IMR-90 (cell line): ENCODE data around the gene EAF2. TPM values are rescaled to one million over a fixed set of nuclear protein-coding genes. Genes with fewer than 3 reads are reported as not detected.

Source experiments
- ATAC-seq: fragments of 200-7000 bp; cut with Tn5 transposase; 2 replicates; pipeline ENCODE4 v1.9.1; 2020; ENCODE audit warnings: low read depth, mild to moderate bottlenecking, moderate library complexity
- BruUV-seq: library from RNA; stranded (reverse); fragments of 400-500 nt; replicated peaks from 2 replicates; lab custom pipeline; 2021; lab: Mats Ljungman, UMichigan
- CTCF ChIA-PET: fragments of 300-600 bp; formaldehyde crosslinking; extraction: SDS; loops from one replicate; lab custom pipeline; 2021; ENCODE audit warnings: antibody characterized with exemption; lab: Yijun Ruan, JAX
- POLR2A ChIA-PET: fragments of 300-600 bp; sonication (Branson Sonifier 250); formaldehyde crosslinking; loops from one replicate; lab custom pipeline; 2022; ENCODE audit warnings: antibody characterized with exemption; ENCODE audit not compliant: unreplicated experiment; lab: Charles Lee
- DNase-seq: peaks from one replicate; pipeline ENCODE4 v3.0.0; 2013
- H2AFZ ChIP-seq: replicated peaks from 2 replicates; pipeline ENCODE3; 2013; ENCODE audit warnings: low read length, mild to moderate bottlenecking; ENCODE audit not compliant: poor library complexity
- H2AK5ac ChIP-seq: 2 replicates; pipeline ENCODE4 v1.6.1; 2013; ENCODE audit warnings: low read depth, low read length, inconsistent platforms
- H2AK9ac ChIP-seq: replicated peaks from 2 replicates; pipeline ENCODE3; 2013; ENCODE audit warnings: mild to moderate bottlenecking, low read depth, low read length, moderate library complexity; ENCODE audit not compliant: poor library complexity
- H2BK120ac ChIP-seq: 2 replicates; pipeline ENCODE4 v1.6.1; 2013; ENCODE audit warnings: low read depth, low read length, inconsistent platforms
- H2BK15ac ChIP-seq: 3 replicates; pipeline ENCODE4 v1.6.1; 2013; ENCODE audit warnings: low read depth, low read length, inconsistent platforms
- H2BK20ac ChIP-seq: 2 replicates; pipeline ENCODE4 v1.6.1; 2013; ENCODE audit warnings: low read depth, mild to moderate bottlenecking, inconsistent platforms, low read length, moderate library complexity
- H2BK5ac ChIP-seq: 2 replicates; pipeline ENCODE4 v1.6.1; 2013; ENCODE audit warnings: mild to moderate bottlenecking, low read depth, low read length, inconsistent platforms; ENCODE audit not compliant: poor library complexity, severe bottlenecking
- H3K14ac ChIP-seq: replicated peaks from 2 replicates; pipeline ENCODE4 v1.6.1; 2013; ENCODE audit warnings: low read depth, low read length, inconsistent platforms
- H3K18ac ChIP-seq: 2 replicates; pipeline ENCODE4 v1.6.1; 2013; ENCODE audit warnings: low read depth, low read length, control low read depth
- H3K23ac ChIP-seq: 2 replicates; pipeline ENCODE4 v1.6.1; 2013; ENCODE audit warnings: low read depth, low read length, inconsistent platforms
- H3K27ac ChIP-seq: 2 replicates; pipeline ENCODE4 v1.5.1; 2013; ENCODE audit warnings: mild to moderate bottlenecking, control low read depth, low read length; ENCODE audit not compliant: insufficient read depth
- H3K27me3 ChIP-seq: 2 replicates; pipeline ENCODE4 v1.6.1; 2013; ENCODE audit warnings: low read length; ENCODE audit not compliant: control insufficient read depth, insufficient read depth
- H3K36me3 ChIP-seq: 2 replicates; pipeline ENCODE4 v1.6.1; 2013; ENCODE audit warnings: low read length, mixed read lengths; ENCODE audit not compliant: control insufficient read depth, insufficient read depth
- H3K4ac ChIP-seq: 2 replicates; pipeline ENCODE4 v1.6.1; 2013; ENCODE audit warnings: low read depth, low read length, inconsistent platforms
- H3K4me1 ChIP-seq: 2 replicates; pipeline ENCODE4 v1.6.1; 2013; ENCODE audit warnings: low read length, mixed read lengths; ENCODE audit not compliant: control insufficient read depth, insufficient read depth
- H3K4me2 ChIP-seq: 2 replicates; pipeline ENCODE4 v1.6.1; 2013; ENCODE audit warnings: low read depth, mild to moderate bottlenecking, control low read depth, low read length, moderate library complexity
- H3K4me3 ChIP-seq: 2 replicates; pipeline ENCODE4 v1.5.1; 2013; ENCODE audit warnings: low read depth, mild to moderate bottlenecking, control low read depth, low read length, moderate library complexity; ENCODE audit not compliant: insufficient read depth
- H3K56ac ChIP-seq: 2 replicates; pipeline ENCODE4 v1.6.1; 2013; ENCODE audit warnings: low read length, inconsistent platforms; ENCODE audit not compliant: insufficient read depth; ENCODE audit errors: extremely low read depth
- H3K79me1 ChIP-seq, 2 experiments: 2 replicates each; pipeline ENCODE4 v1.6.1; 2013; ENCODE audit warnings: low read length in 2 of 2, inconsistent platforms in 1 of 2, low read depth in 1 of 2
- H3K9ac ChIP-seq: 2 replicates; pipeline ENCODE4 v1.6.1; 2013; ENCODE audit warnings: low read depth, low read length, control low read depth
- H3K9me1 ChIP-seq: 2 replicates; pipeline ENCODE4 v1.6.1; 2013; ENCODE audit warnings: low read length, inconsistent platforms; ENCODE audit not compliant: insufficient read depth
- H3K9me3 ChIP-seq: 2 replicates; pipeline ENCODE4 v1.6.1; 2013; ENCODE audit warnings: low read length; ENCODE audit not compliant: control insufficient read depth, insufficient read depth
- H4K20me1 ChIP-seq: 2 replicates; pipeline ENCODE4 v1.6.1; 2013; ENCODE audit warnings: low read length, inconsistent platforms; ENCODE audit not compliant: insufficient read depth
- H4K5ac ChIP-seq: 2 replicates; pipeline ENCODE4 v1.6.1; 2013; ENCODE audit warnings: mild to moderate bottlenecking, low read depth, low read length, control low read depth
- H4K8ac ChIP-seq, 2 experiments: 2 replicates each; pipeline ENCODE4 v1.6.1; 2013; ENCODE audit warnings: low read depth in 2 of 2, low read length in 2 of 2, control low read depth in 1 of 2, inconsistent platforms in 1 of 2
- H4K91ac ChIP-seq: 2 replicates; pipeline ENCODE4 v1.6.1; 2013; ENCODE audit warnings: low read depth, low read length, inconsistent platforms; ENCODE audit not compliant: insufficient read depth
- BHLHE40 ChIP-seq: fragments of 150-350 bp; IDR thresholded peaks from 2 replicates; pipeline ENCODE4 v1.6.1; 2016; ENCODE audit warnings: mild to moderate bottlenecking, low read depth, low read length
- CEBPB ChIP-seq: IDR thresholded peaks from 2 replicates; pipeline ENCODE4 v1.6.1; 2012; ENCODE audit warnings: low read depth, low read length, improper control_type of control experiment
- CHD1 ChIP-seq: IDR thresholded peaks from 2 replicates; pipeline ENCODE4 v1.6.1; 2012; ENCODE audit warnings: low read depth, low read length, improper control_type of control experiment
- CTCF ChIP-seq: conservative IDR thresholded peaks from 2 replicates; pipeline ENCODE4 v1.5.1; 2012; ENCODE audit warnings: mild to moderate bottlenecking, low read depth, low read length, improper control_type of control experiment
- ELK1 ChIP-seq: fragments of 150-350 bp; IDR thresholded peaks from 2 replicates; pipeline ENCODE4 v1.6.1; 2016; ENCODE audit warnings: low read depth, mild to moderate bottlenecking, low read length, moderate library complexity, borderline replicate concordance
- FOS ChIP-seq: fragments of 150-350 bp; IDR thresholded peaks from 2 replicates; pipeline ENCODE4 v1.6.1; 2016; ENCODE audit warnings: low read depth, low read length
- MAFK ChIP-seq: IDR thresholded peaks from 2 replicates; pipeline ENCODE4 v1.6.1; 2012; ENCODE audit warnings: low read depth, low read length, improper control_type of control experiment
- MAZ ChIP-seq: IDR thresholded peaks from 2 replicates; pipeline ENCODE4 v1.6.1; 2012; ENCODE audit warnings: low read depth, mild to moderate bottlenecking, low read length, improper control_type of control experiment, moderate library complexity, borderline replicate concordance
- MXI1 ChIP-seq: IDR thresholded peaks from 2 replicates; pipeline ENCODE4 v1.6.1; 2012; ENCODE audit warnings: low read depth, mild to moderate bottlenecking, low read length, moderate library complexity, borderline replicate concordance
- NFE2L2 ChIP-seq: fragments of 150-350 bp; IDR thresholded peaks from 2 replicates; pipeline ENCODE4 v1.6.1; 2016; ENCODE audit warnings: low read depth, mild to moderate bottlenecking, low read length
- POLR2A ChIP-seq: IDR thresholded peaks from 2 replicates; pipeline ENCODE4 v1.6.1; 2012; ENCODE audit warnings: mild to moderate bottlenecking, low read depth, low read length
- RAD21 ChIP-seq: IDR thresholded peaks from 2 replicates; pipeline ENCODE4 v1.6.1; 2012; ENCODE audit warnings: low read length, improper control_type of control experiment
- RCOR1 ChIP-seq: IDR thresholded peaks from 2 replicates; pipeline ENCODE4 v1.6.1; 2012; ENCODE audit warnings: mild to moderate bottlenecking, low read length, improper control_type of control experiment; ENCODE audit not compliant: insufficient replicate concordance
- RFX5 ChIP-seq: IDR thresholded peaks from 2 replicates; pipeline ENCODE4 v1.8.0; 2012; ENCODE audit warnings: low read depth, mild to moderate bottlenecking, low read length, moderate library complexity
- SMC3 ChIP-seq: fragments of 150-350 bp; IDR thresholded peaks from 2 replicates; pipeline ENCODE4 v1.6.1; 2016; ENCODE audit warnings: low read depth, mild to moderate bottlenecking, antibody characterized with exemption, low read length, moderate library complexity
- USF2 ChIP-seq: fragments of 150-350 bp; IDR thresholded peaks from 2 replicates; pipeline ENCODE4 v1.6.1; 2017; ENCODE audit warnings: mild to moderate bottlenecking, antibody characterized with exemption, low read length, low read depth
- WGBS, 2 experiments: methylation state at CpG; one replicate each; pipeline versions ENCODE4 v1.1.5 to v1.1.7; 2013; ENCODE audit warnings: missing lambda C conversion rate in 2 of 2; ENCODE audit not compliant: insufficient read length in 1 of 2; ENCODE audit errors: extremely low coverage in 2 of 2; 5-methylcytosine and 5-hydroxymethylcytosine counted together
- dilution Hi-C: fragments of 300-500 bp; cut with HindIII; formaldehyde crosslinking; loops from one replicate; pipeline ENCODE4 v1.14.3; 2018; ENCODE audit warnings: low sequenced_read_pairs; ENCODE audit not compliant: unreplicated experiment
- in situ Hi-C: fragments of 300-500 bp; cut with MboI; formaldehyde crosslinking; loops from 3 replicates; pipeline ENCODE4 v1.14.3; 2019; ENCODE audit warnings: low sequenced_read_pairs, inconsistent platforms, mixed read lengths
- intact Hi-C: fragments of 100-400 bp; cut with micrococcal nuclease; formaldehyde crosslinking; loops from 2 replicates; pipeline ENCODE4 v1.10.0; 2022
- polyA plus RNA-seq, 3 experiments: library from polyadenylated mRNA; depleted of rRNA; stranded (reverse); fragments of >200 nt; gene quantifications; 2 replicates each; pipeline ENCODE4 v1.2.3, GENCODE V29; 2012; ENCODE audit warnings: low replicate concordance in 1 of 3
- total RNA-seq: library from RNA; depleted of rRNA; stranded (reverse); fragments of >200 nt; gene quantifications from 2 replicates; pipeline ENCODE4 v1.2.3, GENCODE V29; 2012

EAF2 gene
- total and polyA plus RNA-seq, 2 of the 4 experiments (the other 2 are of a cell fraction) = 2.2 to 2.3 TPM

- Histone ChIP-seq H3K14ac (no peak overlapping the region), H2AK5ac (no peak overlapping the region), H3K27me3 (no peaks in the 10 kb centered on the region), H3K23ac (no peak overlapping the region), H4K91ac (no peak overlapping the region), H3K36me3 (no peaks in the 10 kb centered on the region), H3K4ac (no peak overlapping the region), H3K18ac (no peak overlapping the region), H2AK9ac (no peak overlapping the region), H4K5ac (no peak overlapping the region), H3K4me1 (no peaks in the 10 kb centered on the region), H3K9me3 (no peaks in the 10 kb centered on the region), H3K9me1 (no peaks in the 10 kb centered on the region), H2BK15ac (no peak overlapping the region), H3K56ac (no peak overlapping the region), H2AFZ (no peak overlapping the region), H2BK20ac (no peak overlapping the region), H2BK120ac (no peak overlapping the region), H2BK5ac (no peak overlapping the region), H3K79me1 (no peaks in the 10 kb centered on the region), H3K4me2 (no peak overlapping the region), H3K27ac (no peak overlapping the region), H3K9ac (no peak overlapping the region), H4K8ac (no peak overlapping the region), H3K4me3 (no peak overlapping the region), H4K20me1 (no peaks in the 10 kb centered on the region)
- ChIA-PET POLR2A (no interaction called here), CTCF (no interaction called here)
- intact Hi-C loops (loop anchor here (10.0 kb wide), 1 partner anchor 415 kb away; no protein-coding TSS in a partner anchor), dilution Hi-C loops (no loop called here), in situ Hi-C loops (no loop called here)
- TF ChIP-seq BHLHE40 = no peak
- no peak for TF ChIP-seq CEBPB
- TF ChIP-seq USF2 = no peak
- no peak for TF ChIP-seq MXI1
- TF ChIP-seq RCOR1 = no peak
- no peak for TF ChIP-seq CTCF
- no peak for TF ChIP-seq MAZ
- TF ChIP-seq FOS = no peak
- TF ChIP-seq ELK1 = no peak
- no peak for TF ChIP-seq RAD21
- no peak for TF ChIP-seq RFX5
- no peak for TF ChIP-seq SMC3
- no peak for TF ChIP-seq NFE2L2
- TF ChIP-seq POLR2A = no peak
- no peak for TF ChIP-seq CHD1
- TF ChIP-seq MAFK = no peak
- no TSS peak for BruUV-seq
- DNase-seq (no peak), ATAC-seq (no peak)
- WGBS, 2 experiments = 87% methylated on average over 3 of the region's 23 CpGs; no CpG with 5 or more reads in 1 of the 2 experiments
These were observed 5.0 kb downstream of the EAF2 start for GRCh38 chr3:121839962-121840361.
